Measurements from ENCODE around the gene CBY1. TPM values are rescaled to one million over a fixed set of nuclear protein-coding genes. Genes with fewer than 3 reads are reported as not detected.

Gene CBY1
- total RNA-seq, 8 experiments from 2014 or later: 18.7 to 42.4 (median 26.4) TPM

DNA sequence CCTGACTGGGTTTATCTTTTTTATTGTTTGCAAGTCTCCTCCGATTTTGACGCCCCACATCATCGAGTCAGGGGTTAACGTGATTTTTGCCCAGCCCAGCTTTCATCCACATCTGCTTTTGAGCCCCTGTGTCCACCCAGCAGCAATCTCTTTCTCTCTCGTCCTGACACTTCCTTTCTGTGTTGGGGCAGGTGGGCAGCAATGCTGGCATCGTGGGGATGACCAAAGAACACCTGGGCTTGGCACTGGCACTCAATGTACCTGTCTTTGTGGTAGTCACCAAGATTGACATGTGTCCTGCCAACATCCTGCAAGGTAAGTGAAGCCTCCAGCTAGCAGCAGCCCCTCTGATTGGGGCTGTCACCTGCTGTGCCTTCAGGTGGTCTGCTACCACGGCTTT, 65.1 kb downstream of the CBY1 start:
- 60 to 100% (median 99%) methylated on average over 1 to 6 of the region's 7 CpGs; no CpG with 5 or more reads in 2 of the 10 experiments for WGBS, 10 experiments
- ATAC-seq (replicated peaks in 6 of 8): no peak
- no peak overlapping the region for H3K27ac ChIP-seq
- in situ Hi-C loops (cut with MboI; ENCODE audit: low pct_unique_long_range_greater_than_20kb in 2 of 9, low sequenced_read_pairs in 9 of 9, unreplicated experiment in 9 of 9): no loop called here
- no peak overlapping the region for H3K4me3 ChIP-seq
- H3K4me1 ChIP-seq (replicated peaks in 1 of 2): no peaks in the 10 kb centered on the region

Other genes with a start within 250 kb of the CBY1 start
- gene KCNJ4, start 201.4 kb upstream of the CBY1 start, total RNA-seq: 1 to 10 TPM in 5 of 8 experiments, under 1 TPM in 2, not detected in 1; 0.20 to 6.0 (median 3.3) TPM
- 10 to 100 TPM in 2 of 8 experiments, 1 to 10 TPM in 6; 2.4 to 34.6 (median 7.3) TPM for gene KDELR3, start 188.5 kb upstream of the CBY1 start, total RNA-seq
- 100 to 1,000 TPM; 209 to 667 (median 286) TPM for gene DDX17, start 150.3 kb upstream of the CBY1 start, total RNA-seq
- 1 to 10 TPM in 3 of 8 experiments, under 1 TPM in 5; 0.15 to 7.4 (median 0.67) TPM for gene DMC1, start 86.5 kb upstream of the CBY1 start, total RNA-seq
- gene FAM227A, start 246 bp upstream of the CBY1 start, total RNA-seq: 1 to 10 TPM in 7 of 8 experiments, under 1 TPM in 1; 0.66 to 7.8 (median 5.8) TPM
- 10 to 100 TPM; 42.2 to 84.3 (median 59.5) TPM for gene TOMM22, start 25.3 kb downstream of the CBY1 start, total RNA-seq
- 10 to 100 TPM; 25.8 to 56.7 (median 28.9) TPM for gene JOSD1, start 44.3 kb downstream of the CBY1 start, total RNA-seq
- 10 to 100 TPM; 28.8 to 88.7 (median 35.1) TPM for gene GTPBP1, start 49.3 kb downstream of the CBY1 start, total RNA-seq
- gene SUN2, start 99.4 kb downstream of the CBY1 start, total RNA-seq: 10 to 100 TPM; 29.8 to 49.9 (median 38.0) TPM
- gene DNAL4, start 137.5 kb downstream of the CBY1 start, total RNA-seq: 10 to 100 TPM; 11.7 to 41.8 (median 23.5) TPM
- 10 to 100 TPM in 2 of 8 experiments, 1 to 10 TPM in 4, under 1 TPM in 2; 0.71 to 15.7 (median 6.1) TPM for gene NPTXR, start 187.4 kb downstream of the CBY1 start, total RNA-seq
- 100 to 1,000 TPM in 1 of 8 experiments, 10 to 100 TPM in 7; 17.6 to 141 (median 36.6) TPM for gene CBX6, start 215.6 kb downstream of the CBY1 start, total RNA-seq

All from motor neuron (in vitro differentiated cells).